ENCODE results near the gene PTPRJ.
"Not testable (repeated sequence)": the region's sequence is repeated elsewhere in the genome, so short reads cannot be mapped to it uniquely, and the experiment has no call there.

- not testable (repeated sequence) for TF ChIP-seq HOXA9 (CRISPR knock-in tag; IDR thresholded peaks at IDR 0.05; ENCODE audit: borderline replicate concordance); TARDBP (CRISPR knock-in tag; IDR thresholded peaks at IDR 0.05); IRF9 (CRISPR knock-in tag; IDR thresholded peaks at IDR 0.05; ENCODE audit: borderline replicate concordance); SP2 (CRISPR knock-in tag; IDR thresholded peaks at IDR 0.05); BCL3 (CRISPR knock-in tag; IDR thresholded peaks at IDR 0.05); PRPF4 (IDR thresholded peaks at IDR 0.05; ENCODE audit: low read depth, low read length, poor library complexity, severe bottlenecking); POLR2A (IDR thresholded peaks at IDR 0.05; ENCODE audit: insufficient read depth in 1 of 2, low read depth in 2 of 2, low read length in 2 of 2)
- TF ChIP-seq, protein P1, sequence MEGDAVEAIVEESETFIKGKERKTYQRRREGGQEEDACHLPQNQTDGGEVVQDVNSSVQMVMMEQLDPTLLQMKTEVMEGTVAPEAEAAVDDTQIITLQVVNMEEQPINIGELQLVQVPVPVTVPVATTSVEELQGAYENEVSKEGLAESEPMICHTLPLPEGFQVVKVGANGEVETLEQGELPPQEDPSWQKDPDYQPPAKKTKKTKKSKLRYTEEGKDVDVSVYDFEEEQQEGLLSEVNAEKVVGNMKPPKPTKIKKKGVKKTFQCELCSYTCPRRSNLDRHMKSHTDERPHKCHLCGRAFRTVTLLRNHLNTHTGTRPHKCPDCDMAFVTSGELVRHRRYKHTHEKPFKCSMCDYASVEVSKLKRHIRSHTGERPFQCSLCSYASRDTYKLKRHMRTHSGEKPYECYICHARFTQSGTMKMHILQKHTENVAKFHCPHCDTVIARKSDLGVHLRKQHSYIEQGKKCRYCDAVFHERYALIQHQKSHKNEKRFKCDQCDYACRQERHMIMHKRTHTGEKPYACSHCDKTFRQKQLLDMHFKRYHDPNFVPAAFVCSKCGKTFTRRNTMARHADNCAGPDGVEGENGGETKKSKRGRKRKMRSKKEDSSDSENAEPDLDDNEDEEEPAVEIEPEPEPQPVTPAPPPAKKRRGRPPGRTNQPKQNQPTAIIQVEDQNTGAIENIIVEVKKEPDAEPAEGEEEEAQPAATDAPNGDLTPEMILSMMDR (CRISPR knock-in tag; IDR thresholded peaks at IDR 0.05) = not testable (repeated sequence)
Observed at GRCh38 chr11:48139896-48140295, 159.5 kb downstream of the PTPRJ start.
